Nephron (organoid): Measurements from ENCODE around the gene EEF1AKMT3.
"Not testable (repeated sequence)": the region's sequence is repeated elsewhere in the genome, so short reads cannot be mapped to it uniquely, and the experiment has no call there.

Source experiments
- H3K27ac Mint-ChIP-seq, 3 experiments: 2 replicates each; pipeline ENCODE4 v1.8.0; 2020; ENCODE audit warnings: mixed read lengths in 3 of 3, mild to moderate bottlenecking in 2 of 3, moderate library complexity in 1 of 3
- H3K27me3 Mint-ChIP-seq: 2 replicates; pipeline ENCODE4 v1.8.0; 2021; ENCODE audit warnings: low read depth, mild to moderate bottlenecking, moderate library complexity, mixed read lengths
- H3K36me3 Mint-ChIP-seq: 2 replicates; pipeline ENCODE4 v1.8.0; 2020; ENCODE audit warnings: low read depth, mixed read lengths
- H3K4me1 Mint-ChIP-seq: 2 replicates; pipeline ENCODE4 v1.8.0; 2020; ENCODE audit warnings: mixed read lengths
- H3K4me3 Mint-ChIP-seq, 3 experiments: 2 replicates each; pipeline ENCODE4 v1.8.0; 2020; ENCODE audit warnings: mild to moderate bottlenecking in 3 of 3, mixed read lengths in 3 of 3, moderate library complexity in 2 of 3
- H3K9me3 Mint-ChIP-seq: 2 replicates; pipeline ENCODE4 v1.8.0; 2020; ENCODE audit warnings: mixed read lengths
- CTCF ChIP-seq, 3 experiments: fragments of 200-600 bp; sonication (generic); IDR thresholded peaks; one replicate each; pipeline ENCODE4 v1.5.0; 2021; ENCODE audit warnings: antibody characterized with exemption in 3 of 3; ENCODE audit not compliant: unreplicated experiment in 3 of 3

The EEF1AKMT3 gene

GRCh38 chr12:57769594-57769993 lies 2.8 kb upstream of the EEF1AKMT3 start:
- peaks cover 21% of the 10 kb centered on the region for H3K36me3 Mint-ChIP-seq
- peak overlapping the region; percentile 43 to 80 (median 53) for H3K4me3 Mint-ChIP-seq
- H3K27ac Mint-ChIP-seq, result no peak overlapping the region
- H3K9me3 Mint-ChIP-seq, result no peaks in the 10 kb centered on the region
- H3K4me1 Mint-ChIP-seq, result peaks cover 35% of the 10 kb centered on the region
- H3K27me3 Mint-ChIP-seq, result peaks cover 50% of the 10 kb centered on the region
- no peak for TF ChIP-seq CTCF (IDR thresholded peaks at IDR 0.05; ENCODE audit: unreplicated experiment in 3 of 3)

- Mint-ChIP-seq H3K27ac (peak overlapping the region in 2 of 3 experiments; percentile 25 to 58), H3K4me3 (peak overlapping the region; percentile 43 to 69 (median 68)), H3K27me3 (peaks cover 38% of the 10 kb centered on the region), H3K9me3 (no peaks in the 10 kb centered on the region), H3K4me1 (peaks cover 35% of the 10 kb centered on the region), H3K36me3 (peaks cover 23% of the 10 kb centered on the region)
- no peak for TF ChIP-seq CTCF (IDR thresholded peaks at IDR 0.05; ENCODE audit: unreplicated experiment in 3 of 3)
These were observed 1.7 kb upstream of the EEF1AKMT3 start for GRCh38 chr12:57770734-57771133.

- peaks cover 28% of the 10 kb centered on the region for H3K36me3 Mint-ChIP-seq
- H3K4me1 Mint-ChIP-seq, result peaks cover 32% of the 10 kb centered on the region
- H3K9me3 Mint-ChIP-seq, result no peaks in the 10 kb centered on the region
- H3K27me3 Mint-ChIP-seq, result peaks cover 32% of the 10 kb centered on the region
- H3K27ac Mint-ChIP-seq, result peak overlapping the region; percentile 92 to 97 (median 93)
- H3K4me3 Mint-ChIP-seq, result peak overlapping the region; percentile 89 to 97 (median 97)
- TF ChIP-seq CTCF (IDR thresholded peaks at IDR 0.05; ENCODE audit: unreplicated experiment in 3 of 3), result no peak
These were observed 1.1 kb upstream of the EEF1AKMT3 start for GRCh38 chr12:57771236-57771872.

- H3K4me1 Mint-ChIP-seq, result peaks cover 26% of the 10 kb centered on the region
- H3K9me3 Mint-ChIP-seq, result no peaks in the 10 kb centered on the region
- peaks cover 26% of the 10 kb centered on the region for H3K27me3 Mint-ChIP-seq
- H3K36me3 Mint-ChIP-seq, result peaks cover 28% of the 10 kb centered on the region
- H3K27ac Mint-ChIP-seq, result peak within 1 kb of the TSS; percentile 92 to 97 (median 93)
- H3K4me3 Mint-ChIP-seq, result peak within 1 kb of the TSS; percentile 89 to 97 (median 97)
- TF ChIP-seq CTCF (IDR thresholded peaks at IDR 0.05; ENCODE audit: unreplicated experiment in 3 of 3), result no peak
These were observed 463 bp upstream of the EEF1AKMT3 start, which contains the start of gene METTL1 for GRCh38 chr12:57771873-57772428. Gene METTL1, minus strand, starts transcription at chr12:57772105. Its CDS starts 22 bp downstream, at chr12:57772083.

- not testable (repeated sequence) for H3K9me3 Mint-ChIP-seq, H3K27ac Mint-ChIP-seq, H3K27me3 Mint-ChIP-seq
- Mint-ChIP-seq H3K4me1 (peaks cover 25% of the 10 kb centered on the region), H3K36me3 (peaks cover 19% of the 10 kb centered on the region), H3K4me3 (peak overlapping the region; percentile 15 to 49 (median 28))
These were observed 2.2 kb downstream of the EEF1AKMT3 start for GRCh38 chr12:57774634-57775033.

- H3K27ac Mint-ChIP-seq, result no peak overlapping the region
- peaks cover 3% of the 10 kb centered on the region for H3K27me3 Mint-ChIP-seq
- TF ChIP-seq CTCF (IDR thresholded peaks at IDR 0.05; ENCODE audit: unreplicated experiment in 3 of 3), result no peak
- no peaks in the 10 kb centered on the region for H3K9me3 Mint-ChIP-seq
- H3K4me3 Mint-ChIP-seq, result peak overlapping the region; percentile 5 to 63 (median 53)
- H3K36me3 Mint-ChIP-seq, result peaks cover 15% of the 10 kb centered on the region
- peaks cover 22% of the 10 kb centered on the region for H3K4me1 Mint-ChIP-seq
These were observed 2.6 kb downstream of the EEF1AKMT3 start for GRCh38 chr12:57775044-57775443.
